Activated T-cell treated with anti-CD3 and anti-CD28 coated beads for 4 hours (primary cell): Measurements from ENCODE around the gene CD226.
"Not testable (repeated sequence)": the region's sequence is repeated elsewhere in the genome, so short reads cannot be mapped to it uniquely, and the experiment has no call there.

Source experiments
- DNase-seq: peaks from one replicate; pipeline ENCODE4 v3.0.0-alpha.2; 2020

Gene CD226

DNA sequence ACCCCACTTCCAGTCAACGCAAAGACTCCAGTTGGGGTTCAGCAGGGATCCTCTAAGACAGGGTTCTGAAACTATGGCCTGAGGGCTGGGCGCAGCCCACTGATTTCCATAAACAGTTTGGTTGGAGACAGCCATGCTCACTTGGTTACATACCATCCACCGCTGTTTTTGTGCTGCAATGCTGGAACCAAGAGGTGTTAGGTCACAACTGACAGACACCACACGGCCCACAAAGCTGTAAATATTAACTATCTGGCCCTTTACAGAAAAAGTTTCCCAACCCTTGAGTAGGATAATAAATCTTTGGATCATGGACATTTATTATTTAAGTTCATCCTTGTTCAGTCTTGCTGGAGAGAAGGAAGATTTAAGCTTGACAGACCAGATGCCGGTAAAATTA is 8.4 kb upstream of the CD226 start:
- DNase-seq: no peak

GRCh38 chr18:69954719-69955480 is 7.2 kb upstream of the CD226 start:
- no peak for DNase-seq

GRCh38 chr18:69953191-69953590 is 5.5 kb upstream of the CD226 start:
- no peak for DNase-seq

GRCh38 chr18:69951182-69951581 is 3.5 kb upstream of the CD226 start:
- DNase-seq: no peak

DNA sequence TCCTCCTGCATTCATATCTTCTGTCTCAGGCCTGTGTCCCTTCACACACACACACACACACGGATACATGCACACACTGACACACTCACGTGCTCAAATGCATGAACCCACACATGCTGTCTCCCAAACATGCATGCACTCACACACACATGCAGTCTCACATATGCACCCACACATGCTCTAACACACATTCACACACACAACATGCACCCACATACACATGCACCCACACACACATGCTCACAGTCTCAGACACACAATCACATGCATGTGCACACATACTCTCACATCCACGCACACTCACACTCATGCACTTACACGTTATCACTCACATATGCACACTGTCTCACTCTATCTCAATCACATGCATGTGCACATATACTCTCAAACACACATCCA is 1.9 kb upstream of the CD226 start:
- no peak for DNase-seq

- DNase-seq: no peak
Observed at GRCh38 chr18:69948919-69949537, 1.4 kb upstream of the CD226 start.

DNA sequence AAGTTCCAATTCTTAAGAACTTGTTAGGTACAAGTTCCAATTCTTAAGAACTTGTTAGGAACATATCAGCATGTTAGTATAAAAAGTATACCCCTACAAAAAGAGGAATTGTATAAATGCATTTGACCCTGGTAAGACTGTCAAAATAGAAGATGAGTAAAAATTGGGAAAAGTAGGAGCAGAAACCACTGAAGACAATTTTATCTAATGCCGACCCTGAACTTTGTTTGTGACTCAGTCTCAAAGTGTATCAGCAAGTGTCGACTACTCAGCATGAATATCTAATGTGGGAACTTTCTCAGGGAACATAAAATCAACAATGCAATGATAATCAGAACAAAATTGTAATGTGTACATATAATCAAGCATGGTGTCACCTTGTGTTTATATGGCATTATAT is 583 bp upstream of the CD226 start:
- DNase-seq: no peak

DNA sequence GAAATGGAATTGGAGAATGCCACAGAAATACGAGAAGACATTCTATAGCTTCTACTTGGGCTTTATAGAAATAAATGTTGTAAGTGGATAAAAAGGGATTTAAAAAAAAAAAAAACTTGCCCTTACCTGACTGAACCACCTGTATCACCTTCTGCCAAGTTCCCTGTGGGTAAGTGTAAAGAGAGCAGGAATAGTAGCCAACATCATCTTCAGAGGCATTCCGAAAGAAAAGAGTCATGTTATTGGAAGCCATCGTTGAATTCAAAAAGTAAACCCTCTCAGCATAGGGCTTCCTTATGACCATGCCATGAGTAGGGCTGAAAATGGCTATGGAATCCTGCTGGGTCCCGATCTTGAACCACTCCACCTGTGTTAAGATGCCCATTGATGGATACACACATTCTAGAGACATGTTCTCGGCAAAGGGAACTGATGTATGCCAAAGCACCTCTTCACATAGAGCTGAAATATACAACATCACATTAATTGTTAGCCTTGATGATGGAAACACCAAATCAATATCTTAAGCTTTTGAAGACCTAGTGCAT is 991 bp downstream of the CD226 start:
- no peak for DNase-seq

DNA sequence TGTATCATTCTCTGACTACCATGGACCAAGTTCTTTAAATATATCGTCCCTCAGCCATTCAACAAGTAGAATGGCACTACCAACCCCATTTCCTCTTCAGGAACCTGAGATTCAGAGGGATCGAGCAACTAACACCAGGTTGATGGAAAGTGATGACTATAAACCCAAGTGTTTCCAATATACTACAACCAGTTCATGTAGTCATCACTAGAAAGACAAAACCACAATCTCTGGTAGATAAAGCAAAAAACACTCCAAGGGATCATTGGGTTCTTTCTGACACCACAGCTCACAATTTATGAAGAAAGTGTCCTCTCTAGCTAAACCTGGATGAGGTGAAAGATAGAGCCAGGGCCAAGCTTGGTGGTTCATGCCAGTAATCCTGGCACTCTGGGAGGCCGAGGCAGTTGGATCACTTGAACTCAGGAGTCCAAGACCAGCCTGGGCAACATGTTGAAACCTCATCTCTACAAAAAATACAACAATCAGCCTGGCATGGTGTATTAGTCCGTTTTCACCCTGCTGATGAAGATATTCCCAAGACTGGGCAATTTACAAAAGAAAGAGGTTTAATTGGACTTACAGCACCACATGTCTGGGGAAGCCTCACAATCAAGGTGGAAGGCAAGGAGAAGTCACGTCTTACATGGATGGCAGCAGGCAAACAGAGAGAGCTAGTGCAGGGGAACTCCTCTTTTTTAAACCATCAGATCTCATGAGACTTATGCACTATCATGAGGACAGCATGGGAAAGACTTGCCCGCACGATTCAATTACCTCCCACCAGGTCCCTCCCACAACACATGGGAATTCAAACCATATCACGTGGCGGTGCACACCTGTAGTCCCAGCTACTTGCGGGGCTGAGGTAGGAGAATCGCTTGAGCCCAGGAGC is 2.2 kb downstream of the CD226 start:
- no peak for DNase-seq

DNA sequence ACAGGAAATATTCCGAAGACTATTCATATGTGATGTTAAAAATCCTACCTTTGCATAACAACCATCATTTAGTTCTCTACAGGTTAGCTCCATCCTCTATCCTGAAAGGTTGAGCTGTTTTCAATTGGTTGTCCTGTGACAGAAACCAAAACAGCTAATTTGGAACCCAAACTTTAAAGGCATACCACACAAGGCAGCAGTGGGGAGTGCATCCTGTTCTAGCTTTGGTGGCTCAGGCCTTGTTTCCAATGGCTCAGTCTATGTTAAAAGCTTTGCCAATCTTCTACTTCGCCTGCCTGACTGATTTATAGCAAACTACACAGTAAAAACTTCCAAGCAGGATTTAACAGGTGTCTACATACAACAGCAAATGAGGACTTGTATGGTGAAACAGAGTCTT is 3.2 kb downstream of the CD226 start:
- DNase-seq: no peak

DNA sequence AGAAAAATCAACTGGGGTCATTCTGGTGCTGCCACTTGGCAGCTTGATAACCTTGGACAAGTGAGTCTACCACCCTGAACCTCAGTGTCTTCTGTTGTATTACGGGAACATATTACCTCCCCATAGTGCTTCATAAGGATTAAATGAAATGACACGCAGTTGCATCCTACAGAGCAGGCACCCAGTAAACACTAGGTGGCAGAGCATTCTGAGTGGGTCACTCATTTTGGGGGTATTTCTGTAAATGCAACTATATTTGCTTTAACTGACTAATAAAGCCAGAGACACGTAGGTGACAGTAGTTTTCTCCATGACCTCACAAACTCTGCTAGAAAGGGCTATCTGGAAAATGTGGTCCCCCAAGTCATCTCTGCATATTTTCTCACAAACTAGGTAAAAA is 4.7 kb downstream of the CD226 start:
- DNase-seq: no peak

- DNase-seq: no peak
Observed at GRCh38 chr18:69941183-69941582, 6.5 kb downstream of the CD226 start.

GRCh38 chr18:69939812-69940211 is 7.9 kb downstream of the CD226 start:
- not testable (repeated sequence) for DNase-seq

DNA sequence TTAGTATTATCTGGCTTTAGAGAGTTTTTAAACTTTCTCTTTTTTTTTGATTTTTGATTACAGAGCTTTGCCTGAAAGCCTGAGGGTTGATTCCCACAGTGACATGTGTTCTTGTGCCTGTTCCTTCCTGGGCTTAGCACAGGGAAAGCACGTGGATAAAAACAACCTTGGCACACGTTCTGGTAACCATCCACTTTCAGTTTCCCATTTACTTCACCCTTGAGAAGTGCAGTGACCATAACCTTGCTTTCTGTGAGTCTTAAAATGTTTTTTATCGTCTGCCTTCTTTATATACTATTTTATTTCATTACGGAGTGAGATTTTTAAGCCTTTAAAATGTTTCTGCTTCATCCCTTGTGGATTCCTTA is 11.5 kb downstream of the CD226 start:
- DNase-seq: no peak

DNA sequence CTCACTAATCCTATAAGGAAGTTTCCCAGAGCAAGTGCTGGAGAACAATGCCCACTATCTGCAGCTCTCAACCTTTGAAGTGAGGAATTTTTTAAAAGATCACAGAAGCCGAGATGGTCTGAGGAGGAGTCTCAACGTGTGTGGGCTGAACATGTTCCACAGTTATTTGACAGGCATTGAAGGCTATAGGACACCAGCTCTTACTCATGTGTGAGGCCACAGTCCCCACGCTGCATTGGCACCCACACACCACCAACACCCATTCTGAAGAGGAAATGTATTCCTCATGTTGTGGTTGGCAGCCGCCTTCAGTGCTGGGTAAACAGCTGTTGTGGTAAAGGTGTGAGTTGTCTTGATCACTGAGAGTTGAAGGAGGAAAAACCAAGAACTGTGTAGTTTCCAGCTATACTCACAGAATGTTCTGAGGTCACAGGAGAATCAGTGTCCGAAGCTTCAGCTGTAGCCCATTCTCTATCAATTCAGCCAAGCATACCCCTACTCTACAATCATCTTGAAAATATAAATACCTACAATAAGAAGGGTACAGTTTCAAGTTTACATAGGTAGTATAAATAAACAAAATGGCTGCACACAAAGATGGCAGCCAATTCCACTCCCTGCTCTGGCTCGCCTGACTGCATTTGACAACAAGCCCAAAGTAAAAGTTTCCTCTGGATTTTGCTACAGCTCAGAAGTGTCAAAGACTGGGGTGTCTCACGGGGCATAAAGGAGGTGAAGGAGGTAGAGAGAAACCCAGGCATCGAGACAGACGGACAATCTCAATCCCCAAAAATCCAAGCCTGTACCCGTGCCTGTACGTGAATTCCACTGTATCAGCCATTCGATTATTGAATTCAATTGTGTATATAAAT is 12.1 kb downstream of the CD226 start:
- DNase-seq: peak; percentile 77

DNA sequence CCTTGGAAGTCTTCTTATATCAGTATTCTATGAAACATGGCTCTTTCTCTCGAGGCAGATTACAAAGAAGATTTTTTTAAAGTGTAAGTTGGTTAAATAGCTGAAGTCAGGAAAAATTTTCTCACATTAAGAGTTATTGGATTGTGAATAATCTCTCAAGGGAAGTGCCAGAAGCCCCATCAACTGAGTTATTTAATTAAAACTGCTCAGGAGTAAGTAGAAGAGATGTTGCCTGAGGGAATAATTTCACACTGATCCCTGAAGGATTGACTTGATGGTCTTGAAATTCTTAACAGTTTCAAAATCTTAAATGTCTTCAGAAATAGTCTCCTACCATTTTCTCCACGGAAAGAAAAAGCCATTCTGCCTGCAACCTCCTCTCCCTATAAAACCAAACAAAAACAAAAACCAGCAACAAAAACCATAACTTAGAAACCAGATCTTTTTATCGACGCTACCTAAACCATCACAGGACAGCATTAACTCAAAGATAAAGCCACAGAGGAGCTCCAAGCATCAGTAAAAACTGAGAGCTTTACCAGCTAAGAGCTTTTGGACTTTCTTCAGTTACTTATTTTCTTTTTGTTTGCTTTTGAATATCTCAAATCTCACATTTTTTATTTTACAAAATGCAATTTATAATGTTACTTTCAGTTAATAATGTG is 12.9 kb downstream of the CD226 start:
- DNase-seq: no peak

GRCh38 chr18:69929041-69929774 is 18.5 kb downstream of the CD226 start:
- no peak for DNase-seq

DNA sequence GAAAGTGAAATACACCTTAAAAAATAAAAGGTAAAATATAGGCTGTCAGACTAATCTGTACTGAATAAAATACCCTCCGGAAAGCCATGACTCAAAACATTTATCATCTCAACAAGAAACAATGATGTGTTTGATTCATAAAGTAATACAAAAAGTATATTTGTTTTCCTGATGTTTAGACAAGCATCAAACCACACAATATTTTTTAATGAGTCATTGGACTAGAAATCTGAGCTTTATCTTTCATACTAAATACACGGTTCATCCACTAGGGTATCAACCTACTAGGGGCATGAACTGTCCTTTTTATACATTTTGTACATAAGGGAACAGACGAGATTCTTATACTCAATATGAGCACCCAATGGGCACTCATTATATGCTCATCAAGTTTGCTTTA is 31.3 kb downstream of the CD226 start:
- DNase-seq: no peak

DNA sequence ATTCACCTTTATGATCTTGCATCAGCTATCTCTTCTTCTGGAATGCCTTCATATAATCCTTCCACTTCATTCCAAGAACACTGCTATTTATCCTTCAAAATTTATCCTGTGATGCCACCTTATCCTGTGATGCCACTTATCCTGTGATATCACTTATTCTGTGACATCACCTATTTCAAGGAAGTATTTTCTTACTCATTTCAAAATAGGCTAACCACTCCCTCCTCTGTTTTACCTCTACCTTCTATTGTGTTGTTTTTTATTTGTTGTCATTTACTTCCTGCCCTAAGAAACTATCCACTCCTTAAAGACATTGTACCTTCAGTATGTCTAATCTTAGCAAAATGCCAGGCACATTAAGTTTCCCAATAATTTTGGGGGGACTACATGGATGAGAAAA is 38.8 kb downstream of the CD226 start:
- no peak for DNase-seq

DNA sequence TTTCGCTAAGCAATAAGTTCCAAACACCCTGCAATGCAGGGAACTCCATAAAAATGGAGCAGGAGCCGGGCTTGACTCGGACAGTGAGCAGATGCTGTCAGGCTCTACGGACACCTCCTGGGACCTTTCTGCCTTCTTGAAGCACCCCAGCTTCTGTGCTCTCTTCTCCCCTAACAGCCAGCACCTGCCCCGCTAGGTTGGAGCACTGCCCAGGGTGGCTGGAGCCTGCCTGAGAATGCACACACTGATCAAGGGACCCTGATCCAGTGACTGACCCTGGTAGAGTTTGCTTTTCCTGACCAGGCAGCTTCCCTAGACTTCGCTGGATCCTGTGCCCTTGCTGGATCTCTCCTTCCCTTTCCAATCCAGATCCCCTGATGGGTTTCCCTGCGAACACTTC is 40.9 kb downstream of the CD226 start:
- DNase-seq: no peak

- DNase-seq: no peak
Observed at GRCh38 chr18:69900941-69901340, 46.7 kb downstream of the CD226 start.
